Colon (tissue), 2 donors: ENCODE measurements around the gene SLC12A7.

Experiments
- FAIRE-seq: peaks from 2 replicates; lab custom pipeline; 2012; peaks lifted over from hg19 to GRCh38; lab: Jason Lieb, UNC
- donor health status: control.
- donor health status: control.

The SLC12A7 gene

DNA sequence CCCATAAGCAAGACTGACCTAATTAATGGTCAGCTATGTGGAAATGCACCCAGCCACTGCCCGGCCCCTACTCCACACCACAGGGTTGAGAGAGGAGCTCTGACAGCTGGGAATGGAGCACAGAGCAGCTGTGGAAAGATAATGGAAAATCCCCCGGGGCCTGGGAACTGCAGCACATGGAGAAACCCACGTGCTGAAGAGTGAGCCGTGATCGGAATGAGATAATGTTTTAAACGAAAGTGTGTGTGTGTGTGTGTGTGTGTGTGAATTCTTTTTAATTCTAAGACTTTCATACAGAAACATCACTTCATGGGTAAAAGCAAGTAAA lies 13.1 kb upstream of the SLC12A7 start:
- FAIRE-seq: no peak

DNA sequence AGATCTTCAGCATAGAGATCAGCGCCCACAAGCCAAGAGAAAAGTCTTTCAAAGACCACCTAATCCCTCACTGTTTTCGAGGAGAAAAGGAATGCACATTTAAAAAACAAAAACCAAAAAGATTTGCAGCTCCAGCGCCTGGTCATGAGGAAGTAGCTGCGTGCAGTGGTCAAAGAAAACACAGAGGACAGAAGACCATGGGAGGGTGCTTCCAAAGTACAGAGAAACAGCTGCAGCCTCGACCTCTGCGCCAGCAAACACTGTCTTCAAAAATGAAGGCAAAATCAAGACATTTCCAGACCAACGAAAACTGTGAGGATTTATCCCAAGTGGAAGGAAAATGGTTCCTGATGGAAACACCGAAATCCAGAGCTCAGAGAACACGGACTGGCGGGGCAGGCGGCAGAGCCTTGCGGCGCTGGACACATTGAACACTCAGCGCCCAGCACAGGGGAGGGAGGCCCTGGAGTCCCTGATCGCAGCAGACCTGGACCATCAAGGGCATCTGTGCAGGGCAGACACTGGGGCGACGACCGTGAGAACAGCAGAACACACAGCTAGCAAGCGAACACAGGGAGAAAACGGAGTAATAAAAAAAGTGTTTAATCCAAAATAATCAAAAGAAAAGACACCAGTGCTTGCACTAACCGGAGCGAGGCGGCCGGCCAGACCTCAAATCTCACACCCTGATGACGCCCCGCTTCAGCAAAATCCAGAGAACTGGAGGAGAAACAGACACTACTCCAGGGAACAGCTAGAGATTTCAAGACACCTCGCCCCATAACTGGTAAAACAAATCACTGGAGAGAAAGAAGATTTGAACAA lies 12.6 kb upstream of the SLC12A7 start:
- FAIRE-seq: no peak

DNA sequence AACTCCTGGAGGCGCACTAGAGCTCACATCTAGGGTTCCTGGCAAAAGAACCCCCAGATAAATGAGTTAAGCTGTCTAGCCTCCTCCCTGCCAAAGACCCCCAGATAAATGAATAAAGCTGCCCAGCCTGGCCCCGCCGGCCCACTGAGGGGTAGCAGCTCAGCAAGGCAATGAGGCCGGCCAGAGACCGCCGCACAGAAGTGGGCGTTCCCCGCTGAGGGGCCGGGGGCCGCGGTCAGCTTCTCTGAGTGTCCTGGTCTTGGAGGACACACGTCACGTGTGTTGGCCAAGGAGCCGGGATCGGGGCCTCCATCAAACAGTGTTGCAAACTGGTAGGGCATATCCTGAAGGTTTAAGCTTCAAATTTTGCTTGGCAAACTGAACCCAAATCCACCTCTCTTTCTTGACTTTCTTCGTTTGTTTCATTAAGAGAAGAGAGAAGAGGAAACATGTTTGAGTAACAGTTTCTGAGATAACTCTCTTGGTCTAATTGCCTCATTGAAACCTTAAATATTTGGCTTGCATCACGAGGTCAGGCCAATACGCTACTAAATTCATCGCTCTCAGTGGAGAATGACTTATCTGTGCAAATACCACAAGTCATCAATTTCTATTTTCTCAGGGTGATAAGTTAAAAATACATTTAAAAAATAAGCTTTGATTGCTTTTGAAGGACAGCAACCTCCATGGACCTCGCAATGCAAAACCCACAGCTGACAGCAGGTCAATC lies 11.7 kb upstream of the SLC12A7 start:
- FAIRE-seq: no peak

DNA sequence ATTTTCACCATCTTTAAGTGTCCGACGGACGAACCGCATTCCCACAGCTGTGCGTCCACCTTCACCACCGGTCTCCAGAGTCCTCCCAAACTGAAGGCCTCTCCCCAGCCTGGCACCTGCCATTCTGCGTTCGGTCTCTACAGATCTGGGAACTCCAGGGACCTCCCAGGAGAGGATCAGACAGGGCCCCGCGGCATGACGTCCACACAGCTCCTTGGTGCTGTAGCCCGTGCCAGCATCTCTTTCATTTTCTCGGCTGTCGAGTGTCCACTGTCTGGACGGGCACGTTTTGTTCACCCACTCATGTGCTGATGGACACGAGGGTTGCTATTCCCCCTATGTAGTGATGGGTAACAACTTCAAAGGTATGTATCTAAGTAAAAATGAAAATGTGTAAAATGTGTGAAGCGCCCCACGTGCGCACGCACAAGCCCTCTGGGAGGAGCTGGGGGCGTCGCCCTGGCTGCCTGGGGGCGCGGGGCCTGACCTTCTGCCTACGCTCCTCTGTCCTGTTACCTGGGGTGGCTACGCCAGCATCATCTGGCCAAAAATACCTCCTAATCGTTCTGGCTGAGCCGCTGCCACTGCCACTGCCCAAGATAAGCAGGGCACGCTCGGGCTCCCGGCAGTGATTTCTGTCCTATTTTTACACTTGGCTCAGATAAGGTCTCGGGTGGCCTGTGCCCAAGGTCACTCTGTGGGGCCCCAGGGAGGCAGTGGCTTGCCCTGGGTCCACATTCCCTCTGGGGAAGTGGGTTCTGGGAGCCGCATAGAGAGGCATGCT lies 10.8 kb upstream of the SLC12A7 start:
- no peak for FAIRE-seq

DNA sequence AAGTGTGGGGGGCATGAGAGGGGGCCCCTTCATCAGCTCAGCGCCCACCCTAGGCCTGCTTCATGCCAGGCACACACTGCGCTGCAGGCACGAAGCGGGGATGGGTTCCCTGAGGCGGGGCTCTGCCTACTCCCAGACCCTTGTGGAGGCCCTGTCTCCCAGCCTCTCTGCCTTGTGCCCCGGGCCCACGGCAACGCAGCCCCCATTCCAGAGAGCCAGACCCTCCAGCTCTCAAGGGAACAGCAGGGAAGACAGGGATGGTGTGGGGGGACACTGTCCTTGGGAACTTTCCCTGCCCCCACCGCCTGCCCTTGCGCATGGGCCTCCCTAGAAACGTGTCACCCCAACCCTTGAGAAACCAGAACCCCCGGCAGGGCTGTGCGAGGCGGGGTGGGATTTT lies 10.0 kb upstream of the SLC12A7 start:
- FAIRE-seq: no peak

DNA sequence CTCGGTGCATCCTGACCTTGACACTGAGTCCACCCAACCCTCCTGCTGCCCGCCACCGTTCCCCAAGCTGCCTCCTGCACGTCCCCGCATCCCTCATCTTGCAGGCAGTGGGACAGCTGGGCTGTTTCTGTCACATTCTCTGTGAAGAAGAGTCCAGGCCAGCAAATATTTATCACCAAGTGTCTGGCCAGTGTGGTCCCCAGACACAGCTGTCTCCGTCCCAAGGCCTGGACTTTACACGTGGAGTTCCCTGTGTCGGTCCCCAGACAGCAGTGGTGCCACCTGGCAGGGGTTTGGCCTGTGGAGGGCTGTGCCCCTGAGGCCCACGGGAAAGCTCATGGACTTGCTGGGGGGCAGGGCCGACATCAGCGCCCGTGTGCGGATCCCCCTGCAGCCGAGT lies 9.2 kb upstream of the SLC12A7 start:
- no peak for FAIRE-seq

DNA sequence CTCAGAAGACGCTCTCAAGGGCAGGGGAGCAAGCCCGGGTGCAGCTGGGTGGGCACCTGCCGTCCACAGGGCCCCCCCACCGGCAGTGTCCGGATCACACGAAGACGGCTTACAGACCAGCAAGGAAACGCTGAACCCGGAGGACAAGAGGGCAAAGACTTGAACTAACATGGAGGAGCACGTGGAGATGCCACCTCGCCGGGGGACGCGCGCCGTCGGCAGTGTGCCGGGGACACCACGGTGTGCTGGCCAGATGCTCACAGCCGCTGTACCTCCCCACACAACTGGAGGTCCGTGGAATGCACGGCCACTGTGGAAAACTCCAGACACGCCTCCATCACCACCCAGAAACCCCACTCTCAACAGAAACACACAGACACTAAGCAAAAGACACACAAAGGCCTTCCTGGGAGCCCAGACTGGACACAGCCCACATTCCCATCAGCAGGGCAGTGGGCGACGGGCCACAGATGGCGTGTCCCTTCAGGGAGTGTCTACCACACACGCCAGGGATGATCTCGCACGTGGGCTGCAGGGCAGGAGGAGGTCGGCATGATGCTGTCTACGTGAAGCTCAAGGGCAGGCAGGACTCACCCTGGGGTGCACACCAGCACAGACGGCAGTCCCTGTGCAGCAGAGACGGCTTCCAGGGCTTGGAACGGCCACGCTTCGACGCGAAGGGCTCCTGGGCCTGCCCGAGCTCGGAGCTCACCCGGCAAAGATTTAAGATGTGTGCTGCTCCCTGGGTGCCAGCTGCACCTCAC lies 8.6 kb upstream of the SLC12A7 start:
- no peak for FAIRE-seq

DNA sequence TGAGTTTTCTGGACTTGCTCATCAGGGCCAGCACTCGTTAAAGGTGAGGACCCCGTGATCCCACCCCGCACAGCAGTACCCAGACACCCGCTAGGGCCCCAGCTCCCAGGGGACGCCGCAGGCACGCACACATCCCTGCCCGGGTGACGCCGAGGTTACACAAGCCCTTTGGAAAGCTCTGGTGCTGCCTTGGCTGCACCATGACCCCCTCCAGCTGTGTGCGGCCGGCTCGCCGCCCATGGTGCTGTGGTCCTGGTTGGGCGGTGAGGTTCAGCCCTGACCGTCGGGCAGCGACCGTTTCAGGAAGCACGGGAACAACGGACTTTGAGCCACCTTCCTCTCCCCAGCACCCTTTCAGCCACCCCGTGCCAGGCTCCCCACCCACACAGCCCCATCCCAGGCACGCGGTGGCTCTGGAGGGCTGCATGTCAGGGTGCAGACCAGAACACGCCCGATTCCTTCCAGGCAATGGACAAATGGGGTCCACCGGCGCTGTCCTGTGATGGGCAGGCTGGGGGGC lies 7.5 kb upstream of the SLC12A7 start:
- FAIRE-seq: no peak

DNA sequence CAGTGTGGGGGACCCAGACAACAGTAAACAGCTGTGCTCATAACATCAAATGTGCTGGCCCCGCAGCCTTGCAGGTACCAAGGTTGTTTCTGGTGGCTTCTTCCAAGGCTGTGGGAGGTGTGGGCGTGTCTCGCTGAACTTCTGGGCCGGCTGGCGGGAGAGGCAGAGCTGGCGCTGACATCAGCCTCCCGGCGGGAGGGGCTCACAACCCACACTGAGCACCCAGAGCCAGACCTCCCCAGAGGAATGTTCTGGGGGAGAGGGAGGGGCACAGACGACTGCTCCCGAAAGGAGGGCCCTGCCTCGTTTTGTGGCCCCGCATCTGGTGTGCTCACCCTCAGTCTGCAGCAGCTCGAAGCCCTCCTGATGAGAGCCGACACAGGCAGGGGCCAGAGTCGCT lies 6.9 kb upstream of the SLC12A7 start:
- FAIRE-seq: no peak

DNA sequence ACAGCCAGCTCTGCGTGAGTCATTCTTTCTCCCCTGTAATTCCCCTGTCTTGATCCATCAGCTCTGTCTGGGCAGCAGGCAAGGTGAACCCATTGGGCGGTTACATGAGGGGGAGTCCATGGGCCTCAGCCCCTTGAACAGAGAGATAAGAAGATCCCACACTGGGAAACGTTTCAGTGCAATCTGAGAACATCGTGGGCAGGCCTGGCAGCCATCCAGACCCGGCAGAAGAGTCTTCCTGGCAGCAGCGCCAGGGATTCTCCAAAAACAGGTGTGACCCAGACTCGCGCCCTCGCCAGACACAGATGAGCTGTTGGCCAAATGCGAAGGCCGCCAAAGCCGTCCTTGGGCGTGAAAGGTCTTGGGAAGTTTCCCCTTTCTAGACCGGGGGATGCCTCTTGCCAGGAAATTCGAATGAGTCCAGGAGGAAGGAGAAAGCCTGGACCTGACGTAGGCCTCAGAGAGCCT lies 6.4 kb upstream of the SLC12A7 start:
- FAIRE-seq: no peak

DNA sequence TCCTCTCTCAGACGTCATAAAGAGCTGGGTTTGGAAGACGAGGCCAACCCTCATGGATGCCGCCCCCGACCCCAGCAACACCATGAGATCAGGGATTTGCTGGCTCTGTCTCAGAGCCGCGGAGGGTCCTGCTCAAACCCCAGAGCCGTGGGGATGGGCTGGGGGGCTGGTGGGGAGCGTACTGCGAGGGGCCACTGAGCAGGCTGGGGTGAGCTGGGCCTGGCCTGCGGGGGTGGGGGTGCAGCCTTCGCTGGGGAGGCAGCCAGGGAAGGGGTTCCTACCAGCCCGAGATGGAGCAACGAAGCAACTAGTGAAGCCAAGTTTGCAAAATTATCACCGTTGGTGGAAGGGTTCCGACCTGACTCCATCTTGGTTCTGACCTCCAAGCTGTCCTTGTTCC lies 5.1 kb upstream of the SLC12A7 start:
- no peak for FAIRE-seq

DNA sequence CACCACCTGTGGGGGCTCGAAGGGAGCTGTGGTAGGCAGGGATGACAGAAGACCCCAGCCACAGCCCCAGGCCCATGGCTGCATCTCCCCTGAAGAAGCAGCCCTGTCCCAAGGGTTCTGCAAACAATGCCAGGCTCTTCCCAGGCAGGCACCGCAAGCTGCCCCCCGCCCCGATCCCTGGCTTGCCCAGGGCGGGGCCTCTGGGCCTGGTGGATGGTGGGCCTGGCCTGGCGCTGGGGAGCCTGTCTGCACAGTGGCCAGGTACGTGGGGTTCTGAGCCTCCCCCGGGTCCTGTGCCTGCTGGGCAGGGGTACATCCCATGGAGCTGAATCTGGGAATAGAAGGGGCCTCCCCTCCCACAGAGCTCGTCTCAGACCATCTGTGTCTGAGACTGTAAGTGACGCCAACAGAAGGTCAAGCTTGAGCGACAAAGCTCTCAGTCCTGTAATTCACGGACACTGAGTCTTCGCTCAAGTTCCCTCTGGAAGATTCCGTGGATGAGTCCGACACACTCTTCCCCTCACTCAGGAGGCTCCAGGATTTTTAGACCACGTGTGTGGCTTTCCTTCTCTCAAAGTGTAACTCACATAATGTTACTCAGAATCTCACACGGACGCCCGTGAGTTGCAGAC lies 4.4 kb upstream of the SLC12A7 start:
- no peak for FAIRE-seq

DNA sequence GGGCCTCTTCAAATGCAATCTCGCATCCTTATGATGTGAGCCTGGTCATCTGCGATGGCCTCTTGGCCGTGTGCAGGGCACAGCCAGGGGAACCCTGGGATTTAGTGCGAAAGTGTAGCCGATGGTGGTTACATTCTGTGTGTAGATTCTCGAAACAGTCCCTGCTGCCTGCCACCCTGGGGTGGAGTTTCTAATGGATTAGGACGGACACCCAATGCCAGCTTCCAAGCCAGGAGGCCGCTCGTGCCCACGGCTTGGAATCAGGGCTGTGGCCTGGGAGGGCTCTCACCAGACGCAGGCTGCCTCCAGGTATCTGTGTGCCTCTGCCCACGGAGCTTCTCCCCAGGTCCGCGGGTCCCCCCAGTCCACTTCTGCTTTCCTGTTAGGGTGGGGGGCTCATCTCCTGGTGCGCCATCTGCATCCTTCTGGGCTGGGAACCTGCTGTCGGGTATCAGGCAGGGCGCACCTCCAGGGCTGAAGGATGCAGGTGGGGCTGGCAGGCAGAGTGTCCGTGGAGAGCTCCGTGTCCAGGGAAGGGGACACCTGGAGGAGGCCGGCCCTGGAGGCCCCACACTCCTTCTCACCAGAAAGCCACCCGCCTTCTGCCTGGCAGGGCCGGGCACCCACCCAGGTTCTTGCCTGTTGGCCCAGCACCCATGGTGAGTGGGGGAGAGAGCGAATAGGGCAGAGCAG lies 3.4 kb upstream of the SLC12A7 start:
- FAIRE-seq: no peak

DNA sequence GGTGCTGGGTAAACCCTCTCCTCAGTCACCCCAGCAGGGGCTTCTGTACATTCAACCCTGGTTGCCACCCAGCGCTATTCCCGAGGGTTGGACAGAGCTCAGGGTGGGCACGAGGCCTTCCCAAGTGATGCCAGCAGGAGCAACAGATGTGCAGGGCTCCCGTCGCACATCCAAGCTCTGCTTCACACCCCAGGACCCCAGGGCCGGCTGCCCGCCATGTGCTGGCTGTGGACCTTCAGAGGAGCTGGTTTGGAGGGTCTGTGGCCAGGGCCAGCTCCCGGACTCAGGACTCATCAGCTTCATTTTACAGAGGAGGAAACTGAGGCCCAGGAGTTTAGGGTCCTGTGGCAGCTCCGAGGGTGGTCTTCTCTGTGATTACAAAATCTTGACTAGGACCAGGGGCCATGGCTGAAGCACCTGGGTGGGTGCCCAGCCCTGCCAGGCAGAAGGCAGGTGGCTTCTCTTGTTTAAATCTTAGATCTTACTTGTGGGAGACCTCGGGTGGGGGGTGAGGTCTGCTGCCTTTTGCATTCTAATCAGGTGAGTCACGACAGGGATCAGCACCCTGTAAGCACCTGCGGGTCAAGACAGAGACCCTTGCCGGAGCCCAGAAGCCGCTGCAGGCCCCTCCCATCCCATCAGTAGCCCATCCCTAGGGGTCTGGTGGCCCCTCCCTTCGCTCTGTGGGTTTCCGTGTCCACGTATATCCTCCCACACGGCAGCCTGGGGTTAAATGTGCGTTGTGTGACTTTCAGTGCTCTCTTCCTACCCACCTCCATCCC lies 2.1 kb upstream of the SLC12A7 start:
- FAIRE-seq: no peak

DNA sequence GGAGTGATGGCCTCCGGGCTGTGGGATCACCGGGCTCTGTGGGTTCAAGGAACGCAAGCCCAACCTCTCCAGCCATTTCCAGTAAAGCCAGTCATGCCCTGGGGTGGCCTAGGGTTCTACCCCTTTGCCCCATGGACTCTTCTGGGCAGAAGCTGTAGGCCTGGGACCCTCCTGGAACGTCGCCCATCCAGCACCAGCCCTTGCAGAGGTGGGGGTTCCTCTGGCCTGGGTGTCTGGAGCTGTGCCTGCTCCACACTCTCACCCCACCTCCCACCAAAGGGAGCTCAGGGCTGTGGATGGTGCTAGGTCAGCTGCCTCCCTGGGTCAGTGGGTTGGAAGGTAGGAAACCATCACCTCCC lies 1.4 kb upstream of the SLC12A7 start:
- no peak for FAIRE-seq

DNA sequence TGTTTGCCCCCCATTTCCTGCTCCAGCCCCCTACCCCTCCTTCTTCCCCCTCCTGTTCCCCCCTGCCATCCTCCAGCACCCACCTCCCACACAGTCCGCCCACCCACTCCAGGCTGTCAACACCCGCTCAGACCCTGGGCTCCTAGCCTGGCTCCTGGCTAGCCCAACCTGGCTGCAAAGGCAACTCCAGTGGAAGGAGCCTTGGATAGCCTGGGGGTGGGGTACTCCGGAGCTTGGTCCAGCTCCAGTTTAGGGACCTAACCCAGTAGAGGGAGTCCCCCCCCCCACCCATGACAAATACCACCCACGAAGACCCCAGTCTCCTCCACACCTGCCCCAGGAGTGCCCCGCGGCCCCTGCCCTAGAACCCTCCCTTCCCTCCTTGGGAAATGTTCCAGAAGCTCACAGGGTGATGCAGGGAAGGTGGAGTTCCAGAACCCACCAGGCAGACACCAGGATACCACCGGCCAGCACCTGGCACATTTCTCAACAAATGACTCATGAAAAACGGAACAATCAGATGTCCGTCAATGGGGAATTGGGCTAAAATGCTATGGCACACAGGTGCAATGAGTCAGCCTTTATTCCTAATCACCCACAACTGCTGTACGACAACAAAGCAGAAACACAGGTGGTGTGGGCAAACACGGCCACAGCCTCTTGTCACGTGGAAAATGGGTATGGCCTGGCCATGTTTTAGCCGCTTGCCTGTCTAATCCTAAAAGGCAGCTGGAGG lies 901 bp upstream of the SLC12A7 start:
- no peak for FAIRE-seq

DNA sequence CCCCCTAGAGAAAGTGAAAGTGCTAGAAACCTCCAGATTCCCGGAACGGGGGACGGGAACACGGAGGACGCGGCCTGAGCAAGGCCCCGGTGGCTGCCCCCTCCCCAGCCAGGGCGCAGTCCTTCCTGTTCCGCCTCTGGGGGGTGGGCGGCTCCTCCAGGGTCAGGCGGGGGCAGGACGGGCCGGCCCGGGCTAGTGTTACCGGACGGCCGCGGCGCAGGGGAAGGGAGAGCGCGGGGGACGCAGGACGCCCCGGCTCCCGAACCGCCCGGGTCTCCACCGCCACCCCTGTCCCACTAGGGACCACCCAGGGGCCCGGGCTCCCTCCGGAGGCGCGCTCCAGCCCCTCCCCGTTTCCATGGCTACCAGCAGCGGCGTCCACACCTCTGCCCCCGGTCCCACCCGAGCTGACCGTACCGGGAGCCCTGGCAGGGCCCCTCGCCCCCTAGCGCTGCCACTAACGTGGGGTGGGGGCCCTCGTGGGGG lies 579 bp downstream of the SLC12A7 start:
- FAIRE-seq: no peak

DNA sequence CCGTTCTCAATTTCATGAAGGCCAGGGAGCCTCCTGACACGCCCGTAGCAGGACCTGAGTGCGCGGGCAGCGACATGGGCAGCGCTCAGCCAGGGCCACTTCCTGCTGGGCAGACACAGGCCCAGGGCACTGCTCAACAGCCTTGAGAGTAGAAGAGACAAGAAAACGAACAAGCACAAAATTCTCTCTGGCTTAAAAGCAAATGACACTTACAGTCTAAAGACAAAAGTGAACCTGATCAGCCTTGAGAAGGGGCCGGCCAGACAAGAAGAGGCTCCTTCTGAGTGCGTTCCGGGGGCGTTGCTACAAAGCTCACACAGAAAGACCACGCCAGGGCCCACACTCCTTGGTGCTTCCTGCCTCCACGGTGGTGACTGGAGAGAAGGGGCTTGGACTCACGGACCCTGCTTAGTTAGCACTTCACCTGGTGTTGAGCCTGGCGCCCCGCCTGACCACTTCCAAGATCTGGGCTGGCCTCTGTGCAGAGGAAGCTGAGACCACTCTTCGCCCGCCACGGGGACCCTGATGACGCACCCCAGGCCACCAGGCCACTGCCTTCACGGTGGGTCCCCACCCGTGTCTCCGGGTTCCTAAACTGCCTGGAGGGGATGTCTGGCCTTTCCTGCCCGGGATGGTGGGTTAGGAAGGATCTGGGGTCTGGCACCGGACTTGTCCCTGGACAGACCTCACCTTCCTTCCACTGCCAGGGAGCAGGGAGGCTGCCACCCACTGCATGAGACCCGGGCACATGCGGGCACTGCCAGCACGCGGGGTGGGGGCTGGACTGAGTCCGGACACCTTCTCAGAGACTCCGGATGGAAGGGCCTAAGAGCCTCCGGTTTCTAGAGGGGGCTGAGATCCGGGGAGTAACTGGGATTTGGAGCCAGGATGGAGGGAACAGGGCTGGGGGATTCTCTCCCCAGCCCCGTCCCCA lies 1.3 kb downstream of the SLC12A7 start:
- FAIRE-seq: no peak
